GM23248 (cell line): Measurements from ENCODE around the gene C9.

Experiments
- EZH2 ChIP-seq: fragments of 200-600 bp; sonication (generic); IDR thresholded peaks from 2 replicates; pipeline ENCODE4 v1.6.1; 2018; ENCODE audit warnings: antibody characterized with exemption, mild to moderate bottlenecking; ENCODE audit not compliant: insufficient read depth, poor library complexity, severe bottlenecking
- EZH2phosphoT487 ChIP-seq: fragments of 200-600 bp; sonication (generic); IDR thresholded peaks from 2 replicates; pipeline ENCODE4 v1.6.1; 2018; ENCODE audit warnings: antibody characterized with exemption, moderate library complexity, mild to moderate bottlenecking, low read depth; ENCODE audit not compliant: insufficient read depth

DNA sequence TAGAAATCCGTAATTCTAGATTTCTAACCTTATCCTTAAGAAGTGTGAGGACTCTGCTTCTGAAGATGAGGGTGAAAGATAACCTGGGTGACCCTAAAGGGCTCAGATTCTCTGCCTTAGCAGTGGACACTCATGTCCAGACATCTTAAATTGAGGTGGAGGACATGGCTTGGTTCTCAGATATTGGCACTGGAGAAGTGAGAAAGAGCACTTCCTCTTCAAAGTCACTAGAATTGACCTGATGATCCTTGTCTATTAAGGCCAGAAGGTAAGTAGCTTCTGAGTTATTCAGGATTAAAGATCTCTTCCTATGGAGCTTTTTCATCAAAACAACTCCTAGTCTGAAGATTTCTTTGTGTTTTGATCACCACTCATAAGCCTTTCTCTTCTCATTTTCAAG lies 54.8 kb downstream of the C9 start:
- TF ChIP-seq EZH2 (no peak), EZH2phosphoT487 (no peak)
